ENCODE data around the gene FSTL5. TPM values are rescaled to one million over a fixed set of nuclear protein-coding genes. Genes with fewer than 3 reads are reported as not detected.
A peak's percentile ranks its signal among the peaks of the same experiment; 100 is the strongest.

Gene FSTL5
- total and polyA plus RNA-seq, 5 donors: 0.02 TPM; not detected in 4

DNA sequence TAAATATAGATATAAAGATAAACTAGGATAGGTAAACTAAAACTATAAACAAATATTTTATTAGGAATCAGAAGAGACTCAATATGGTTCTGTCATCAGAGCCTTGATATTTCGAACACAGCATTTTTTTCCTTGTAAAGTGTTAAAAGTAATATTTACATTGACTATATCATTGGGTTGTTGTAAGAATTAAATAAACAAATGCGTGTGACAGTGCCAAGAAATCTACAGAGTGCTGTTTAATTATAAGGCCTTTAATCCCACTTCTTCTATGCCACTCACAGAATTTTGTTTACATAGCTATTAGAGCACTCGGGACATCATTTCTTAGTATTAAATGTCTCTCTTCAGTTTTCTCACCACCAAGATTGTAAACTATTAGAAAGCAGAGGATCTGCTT, 807.4 kb downstream of the FSTL5 start:
- no peak overlapping the region for H3K4me3 ChIP-seq (ENCODE audit: low read length)
- ATAC-seq: no peak
- H3K27me3 ChIP-seq (ENCODE audit: control insufficient read depth, insufficient read depth): no peaks in the 10 kb centered on the region
- no peak overlapping the region for H3K27ac ChIP-seq (ENCODE audit: low read length)
- intact Hi-C loops (cut with DNase I): no loop called here
- 65% methylated on average over 3 of the region's 3 CpGs for WGBS
- no peaks in the 10 kb centered on the region for H3K9me3 ChIP-seq (ENCODE audit: control insufficient read depth, low read length)
- H3K4me1 ChIP-seq (ENCODE audit: control insufficient read depth, insufficient read depth, low read length): no peaks in the 10 kb centered on the region
- DNase-seq: no peak

DNA sequence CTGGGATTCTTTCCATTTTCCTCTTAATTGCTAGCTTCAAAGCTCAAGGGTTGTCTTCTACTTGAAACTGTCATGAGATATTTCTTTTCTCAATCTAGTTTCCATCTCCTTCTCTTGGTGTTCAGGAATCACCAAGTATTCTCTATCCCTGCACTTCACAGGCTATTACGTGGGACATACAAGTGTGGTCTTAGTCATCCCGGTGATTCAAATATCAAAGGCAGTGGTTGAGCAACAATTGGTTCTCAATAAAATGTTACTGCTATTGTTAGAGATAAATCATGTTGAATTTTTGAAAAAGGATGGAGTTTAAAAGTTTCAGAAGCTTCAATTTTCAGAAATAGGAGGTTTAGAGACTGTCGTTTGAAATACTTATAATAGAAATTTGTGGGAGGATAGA, 812.9 kb downstream of the FSTL5 start:
- H3K4me3 ChIP-seq (ENCODE audit: low read length): no peak overlapping the region
- DNase-seq (no peak), ATAC-seq (no peak)
- no peaks in the 10 kb centered on the region for H3K27me3 ChIP-seq (ENCODE audit: control insufficient read depth, insufficient read depth)
- intact Hi-C loops (cut with DNase I): no loop called here
- 89% methylated on average over 3 of the region's 3 CpGs for WGBS
- no peaks in the 10 kb centered on the region for H3K4me1 ChIP-seq (ENCODE audit: control insufficient read depth, insufficient read depth, low read length)
- H3K9me3 ChIP-seq (ENCODE audit: control insufficient read depth, low read length): no peaks in the 10 kb centered on the region
- no peak overlapping the region for H3K27ac ChIP-seq (ENCODE audit: low read length)

DNA sequence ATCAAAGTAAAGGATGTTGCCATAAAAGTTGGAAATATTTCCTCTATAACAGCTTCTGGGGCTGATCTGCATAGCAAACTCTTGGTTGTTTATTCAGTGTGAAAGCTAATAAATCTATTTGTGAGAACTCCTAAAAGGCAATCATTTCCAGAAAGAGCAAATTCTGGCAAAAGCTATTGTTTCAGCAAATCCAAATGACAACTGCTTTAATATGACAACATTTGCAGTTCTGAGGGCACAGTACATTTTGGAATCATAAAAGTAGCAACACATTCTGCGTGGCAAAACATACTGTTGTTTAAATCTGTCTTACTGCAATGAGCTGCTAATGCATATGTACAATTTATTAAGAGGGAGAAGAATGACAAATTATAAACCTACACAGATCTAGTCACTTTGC, 818.1 kb downstream of the FSTL5 start:
- Histone ChIP-seq H3K27ac (ENCODE audit: low read length) (no peak overlapping the region), H3K4me1 (ENCODE audit: control insufficient read depth, insufficient read depth, low read length) (no peaks in the 10 kb centered on the region), H3K27me3 (ENCODE audit: control insufficient read depth, insufficient read depth) (no peaks in the 10 kb centered on the region), H3K4me3 (ENCODE audit: low read length) (no peak overlapping the region), H3K9me3 (ENCODE audit: control insufficient read depth, low read length) (no peaks in the 10 kb centered on the region)
- 85% methylated on average over 1 of the region's 1 CpG for WGBS
- intact Hi-C loops (cut with DNase I): no loop called here
- no peak for ATAC-seq
- DNase-seq: no peak

DNA sequence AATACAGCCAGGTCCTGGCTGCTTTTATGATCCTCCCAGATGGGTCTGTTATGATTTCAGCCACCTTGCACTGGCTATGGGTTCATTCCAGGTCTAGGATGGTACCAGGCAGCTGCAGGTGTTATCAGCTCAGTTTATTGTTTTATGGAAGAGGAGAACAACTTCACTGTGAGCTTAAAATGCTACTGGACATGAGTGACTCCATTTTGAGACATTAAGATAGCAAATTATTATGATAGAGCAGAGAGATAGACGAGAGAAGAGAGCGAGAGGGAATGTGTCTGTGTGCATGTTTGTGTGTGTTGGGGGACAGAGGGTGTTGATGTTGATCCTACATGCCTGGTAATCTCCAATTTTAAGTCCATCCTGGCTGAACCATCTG, 820.2 kb downstream of the FSTL5 start:
- Histone ChIP-seq H3K27ac (ENCODE audit: low read length) (no peak overlapping the region), H3K4me3 (ENCODE audit: low read length) (no peak overlapping the region), H3K4me1 (ENCODE audit: control insufficient read depth, insufficient read depth, low read length) (no peaks in the 10 kb centered on the region), H3K27me3 (ENCODE audit: control insufficient read depth, insufficient read depth) (no peaks in the 10 kb centered on the region), H3K9me3 (ENCODE audit: control insufficient read depth, low read length) (no peaks in the 10 kb centered on the region)
- ATAC-seq: no peak
- no peak for DNase-seq
- intact Hi-C loops (cut with DNase I): no loop called here
- WGBS: 65% methylated on average over 2 of the region's 2 CpGs

DNA sequence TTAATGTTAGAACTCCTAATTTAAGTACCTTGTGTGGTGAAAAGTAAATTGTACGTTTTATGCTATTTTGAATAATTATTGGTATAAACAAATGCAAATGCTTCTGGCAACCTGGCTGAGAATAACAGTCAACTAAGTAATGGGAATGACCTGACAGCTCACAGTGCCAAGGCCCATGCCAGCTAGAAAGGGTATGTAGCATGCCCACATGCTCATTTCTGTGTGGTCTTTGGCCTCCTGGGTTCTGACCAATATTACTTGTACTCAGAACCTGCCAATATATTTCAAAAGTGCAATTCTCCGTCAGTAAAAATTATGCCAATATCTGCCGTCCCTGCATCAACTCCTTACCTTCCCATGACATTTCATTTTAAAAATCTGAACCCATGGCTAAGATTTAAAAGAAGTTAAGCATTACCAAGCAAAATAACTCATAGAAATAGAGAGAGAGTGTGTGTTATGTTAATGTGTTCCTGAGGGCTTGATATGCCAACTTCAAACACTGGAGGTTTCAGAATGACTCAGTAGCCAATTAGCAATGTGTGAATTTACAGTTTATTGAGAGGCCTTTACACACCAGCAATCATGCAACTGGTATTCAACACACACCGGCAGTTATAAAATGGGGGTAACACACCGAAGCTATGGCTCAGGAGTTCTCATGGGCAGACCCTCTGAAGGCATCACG, 820.8 kb downstream of the FSTL5 start:
- intact Hi-C loops (cut with DNase I): no loop called here
- H3K27ac ChIP-seq (ENCODE audit: low read length): no peak overlapping the region
- no peaks in the 10 kb centered on the region for H3K4me1 ChIP-seq (ENCODE audit: control insufficient read depth, insufficient read depth, low read length)
- WGBS: 82% methylated on average over 6 of the region's 6 CpGs
- DNase-seq (no peak), ATAC-seq (no peak)
- no peaks in the 10 kb centered on the region for H3K27me3 ChIP-seq (ENCODE audit: control insufficient read depth, insufficient read depth)
- no peak overlapping the region for H3K4me3 ChIP-seq (ENCODE audit: low read length)
- no peaks in the 10 kb centered on the region for H3K9me3 ChIP-seq (ENCODE audit: control insufficient read depth, low read length)

DNA sequence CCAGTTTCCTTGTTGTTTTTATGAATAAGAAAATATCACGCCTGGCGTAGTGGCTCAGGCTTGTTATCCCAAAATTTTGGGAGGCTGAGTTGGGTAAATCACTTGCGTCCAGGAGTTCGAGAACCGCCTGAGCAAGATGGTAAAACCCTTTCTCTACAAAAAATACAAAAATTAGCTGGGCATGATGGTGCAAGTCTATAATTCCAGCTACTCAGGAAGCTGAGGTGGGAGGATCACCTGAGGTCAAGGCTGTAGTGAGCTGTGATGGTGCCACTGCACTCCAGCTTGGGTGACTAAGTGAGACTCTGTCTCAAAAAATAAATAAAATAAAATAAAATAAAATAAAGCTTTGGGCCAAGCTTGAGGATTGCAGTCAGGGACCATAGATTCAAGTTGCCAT, 827.2 kb downstream of the FSTL5 start:
- ATAC-seq (no peak), DNase-seq (no peak)
- WGBS: 80% methylated on average over 5 of the region's 5 CpGs
- Histone ChIP-seq H3K4me1 (ENCODE audit: control insufficient read depth, insufficient read depth, low read length) (no peaks in the 10 kb centered on the region), H3K27me3 (ENCODE audit: control insufficient read depth, insufficient read depth) (no peaks in the 10 kb centered on the region), H3K27ac (ENCODE audit: low read length) (no peak overlapping the region), H3K4me3 (ENCODE audit: low read length) (no peak overlapping the region), H3K9me3 (ENCODE audit: control insufficient read depth, low read length) (no peaks in the 10 kb centered on the region)
- intact Hi-C loops (cut with DNase I): no loop called here

DNA sequence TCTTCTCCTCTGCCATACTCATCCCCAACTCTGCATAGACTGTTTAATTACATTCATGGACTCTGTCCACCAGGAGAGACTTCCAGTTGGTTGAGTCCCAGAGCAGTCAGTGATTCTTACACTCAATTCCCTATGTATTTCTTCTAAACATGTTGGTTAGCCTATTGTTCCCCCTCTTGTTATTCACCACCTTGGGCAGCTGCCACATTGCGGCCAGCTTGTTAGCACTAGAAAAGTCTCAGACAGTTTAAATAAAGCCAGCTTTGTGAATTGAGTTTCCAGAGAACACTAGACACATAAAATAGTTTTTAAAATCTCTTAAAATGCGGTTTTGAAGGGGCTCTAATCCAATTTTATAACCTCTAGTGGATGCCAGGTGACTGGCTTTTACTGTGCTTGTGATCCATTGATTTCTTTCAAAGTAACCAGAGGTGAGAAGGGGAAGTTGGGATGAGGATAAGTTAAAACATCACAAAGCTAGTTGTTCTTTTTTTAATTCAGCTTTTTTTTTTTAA, 827.7 kb downstream of the FSTL5 start:
- 30% methylated on average over 2 of the region's 2 CpGs for WGBS
- Histone ChIP-seq H3K4me3 (ENCODE audit: low read length) (no peak overlapping the region), H3K27ac (ENCODE audit: low read length) (no peak overlapping the region), H3K9me3 (ENCODE audit: control insufficient read depth, low read length) (no peaks in the 10 kb centered on the region), H3K27me3 (ENCODE audit: control insufficient read depth, insufficient read depth) (no peaks in the 10 kb centered on the region), H3K4me1 (ENCODE audit: control insufficient read depth, insufficient read depth, low read length) (no peaks in the 10 kb centered on the region)
- DNase-seq: peak in 1 of 3 donors; percentile 1
- intact Hi-C loops (cut with DNase I): no loop called here
- no peak for ATAC-seq

All from right cardiac atrium (tissue), 5 donors.